T-helper 2 cell treated with Interferon-gamma antibody and Interleukin-4, amounts not matched to agents 100 ng/mL and 5 ng/mL, for 36 hours (primary cell): ENCODE measurements around the gene OTOGL. TPM values are rescaled to one million over a fixed set of nuclear protein-coding genes. Genes with fewer than 3 reads are reported as not detected.
"Not testable (repeated sequence)": the region's sequence is repeated elsewhere in the genome, so short reads cannot be mapped to it uniquely, and the experiment has no call there.

Experiments
- intact Hi-C: fragments of 100-400 bp; cut with micrococcal nuclease; formaldehyde crosslinking; loops from one replicate; pipeline ENCODE4 v1.15.1; 2023
- total RNA-seq: library from RNA; stranded (reverse); gene quantifications from 2 replicates; pipeline ENCODE4 v1.2.3, GENCODE V29; 2022

OTOGL gene
- total RNA-seq, 1 donor from 2014 or later: not detected

GRCh38 chr12:80219345-80219744 is 120.0 kb downstream of the OTOGL start:
- intact Hi-C loops: no loop called here

GRCh38 chr12:80222261-80222660 is 122.9 kb downstream of the OTOGL start:
- intact Hi-C loops: no loop called here

- intact Hi-C loops: no loop called here
These were observed 127.2 kb downstream of the OTOGL start for GRCh38 chr12:80226576-80226975.

- intact Hi-C loops: not testable (repeated sequence)
These were observed 128.6 kb downstream of the OTOGL start for GRCh38 chr12:80227904-80228303.

GRCh38 chr12:80230068-80230467 is 130.7 kb downstream of the OTOGL start:
- intact Hi-C loops: no loop called here

GRCh38 chr12:80232837-80233236 is 133.5 kb downstream of the OTOGL start:
- intact Hi-C loops: no loop called here

- intact Hi-C loops: no loop called here
These were observed 134.6 kb downstream of the OTOGL start for GRCh38 chr12:80233926-80234325.

GRCh38 chr12:80234667-80235066 is 135.3 kb downstream of the OTOGL start:
- intact Hi-C loops: no loop called here

GRCh38 chr12:80235944-80236343 is 136.6 kb downstream of the OTOGL start:
- intact Hi-C loops: no loop called here

- intact Hi-C loops: no loop called here
These were observed 140.5 kb downstream of the OTOGL start for GRCh38 chr12:80239867-80240266.

GRCh38 chr12:80241576-80242273 is 142.4 kb downstream of the OTOGL start:
- intact Hi-C loops: no loop called here

GRCh38 chr12:80242321-80242720 is 143.0 kb downstream of the OTOGL start:
- intact Hi-C loops: no loop called here

GRCh38 chr12:80249581-80249980 is 150.2 kb downstream of the OTOGL start:
- intact Hi-C loops: not testable (repeated sequence)

GRCh38 chr12:80257920-80258319 is 158.6 kb downstream of the OTOGL start:
- intact Hi-C loops: no loop called here

GRCh38 chr12:80260269-80260668 is 160.9 kb downstream of the OTOGL start:
- intact Hi-C loops: no loop called here

- intact Hi-C loops: no loop called here
These were observed 162.1 kb downstream of the OTOGL start for GRCh38 chr12:80261403-80261802.

GRCh38 chr12:80262346-80262745 is 163.0 kb downstream of the OTOGL start:
- intact Hi-C loops: no loop called here

GRCh38 chr12:80262771-80263170 is 163.4 kb downstream of the OTOGL start:
- intact Hi-C loops: no loop called here

- intact Hi-C loops: no loop called here
These were observed 165.0 kb downstream of the OTOGL start for GRCh38 chr12:80264386-80264785.

- intact Hi-C loops: no loop called here
These were observed 165.6 kb downstream of the OTOGL start for GRCh38 chr12:80264891-80265290.

GRCh38 chr12:80268924-80269749 is 169.8 kb downstream of the OTOGL start:
- intact Hi-C loops: loop anchor here (2.0 kb wide), 1 partner anchor 382 kb away; no protein-coding TSS in a partner anchor

- intact Hi-C loops: loop anchor here (2.0 to 10.0 kb wide), 4 partner anchors 73 to 715 kb away; no protein-coding TSS in a partner anchor
These were observed 170.6 kb downstream of the OTOGL start for GRCh38 chr12:80269803-80270552.
